HCT116 (cell line): ENCODE results near the gene PCDH19.

Experiments
- ELF1 ChIP-seq: IDR thresholded peaks from 2 replicates; pipeline ENCODE4 v1.6.1; 2012; ENCODE audit warnings: low read depth, borderline replicate concordance
- EZH2 ChIP-seq: fragments of 200-600 bp; sonication (generic); IDR thresholded peaks from 2 replicates; pipeline ENCODE4 v1.6.1; 2017; ENCODE audit warnings: antibody characterized with exemption, mixed run types
- EZH2phosphoT487 ChIP-seq: fragments of 200-600 bp; IDR thresholded peaks from 2 replicates; pipeline ENCODE4 v1.6.1; 2018; ENCODE audit warnings: antibody characterized with exemption, borderline replicate concordance
- JUND ChIP-seq: IDR thresholded peaks from 2 replicates; pipeline ENCODE4 v1.6.1; 2012
- POLR2A ChIP-seq: IDR thresholded peaks from 2 replicates; pipeline ENCODE4 v1.7.0; 2011; ENCODE audit warnings: borderline replicate concordance; ENCODE audit not compliant: insufficient read depth, insufficient read length; ENCODE audit errors: extremely low read depth
- POLR2AphosphoS5 ChIP-seq: IDR thresholded peaks from 2 replicates; pipeline ENCODE4 v1.6.1; 2011; ENCODE audit warnings: mild to moderate bottlenecking, low read depth, low read length, moderate library complexity
- RAD21 ChIP-seq: IDR thresholded peaks from 2 replicates; pipeline ENCODE4 v1.6.1; 2012; ENCODE audit warnings: low read depth, mild to moderate bottlenecking
- SIN3A ChIP-seq: IDR thresholded peaks from 2 replicates; pipeline ENCODE4 v1.6.1; 2012; ENCODE audit warnings: low read depth
- SP1 ChIP-seq: IDR thresholded peaks from 2 replicates; pipeline ENCODE4 v1.6.1; 2012; ENCODE audit warnings: low read depth
- SRF ChIP-seq: IDR thresholded peaks from 2 replicates; pipeline ENCODE4 v1.6.1; 2012; ENCODE audit warnings: low read depth
- TCF7L2 ChIP-seq: IDR thresholded peaks from 2 replicates; pipeline ENCODE4 v1.7.0; 2011; ENCODE audit warnings: borderline replicate concordance, inconsistent platforms; ENCODE audit not compliant: insufficient read depth, insufficient read length; ENCODE audit errors: extremely low read depth
- ZFX ChIP-seq: fragments of 450-650 bp; IDR thresholded peaks from 2 replicates; pipeline ENCODE4 v1.6.1; 2017
- TF ChIP-seq, protein P1 (sequence below), 3 experiments: fragments of 200-600 bp in 1 of 3; sonication (generic) in 1 of 3; IDR thresholded peaks in 2 of 3; conservative IDR thresholded peaks in 1 of 3; 2 replicates each; pipeline ENCODE4 v1.5.1; 2012 to 2017; ENCODE audit warnings: low read depth in 2 of 3, low read length in 2 of 3, antibody characterized with exemption in 1 of 3, borderline replicate concordance in 1 of 3, control low read depth in 1 of 3, mild to moderate bottlenecking in 1 of 3, mixed read lengths in 1 of 3, mixed run types in 1 of 3, moderate library complexity in 1 of 3; ENCODE audit not compliant: insufficient read depth in 1 of 3
- TF ChIP-seq, protein P2 (sequence below): IDR thresholded peaks from 2 replicates; pipeline ENCODE4 v1.6.1; 2012; ENCODE audit warnings: low read depth

- TF ChIP-seq POLR2AphosphoS5 = no peak
- TF ChIP-seq JUND = no peak
- TF ChIP-seq, protein P1, sequence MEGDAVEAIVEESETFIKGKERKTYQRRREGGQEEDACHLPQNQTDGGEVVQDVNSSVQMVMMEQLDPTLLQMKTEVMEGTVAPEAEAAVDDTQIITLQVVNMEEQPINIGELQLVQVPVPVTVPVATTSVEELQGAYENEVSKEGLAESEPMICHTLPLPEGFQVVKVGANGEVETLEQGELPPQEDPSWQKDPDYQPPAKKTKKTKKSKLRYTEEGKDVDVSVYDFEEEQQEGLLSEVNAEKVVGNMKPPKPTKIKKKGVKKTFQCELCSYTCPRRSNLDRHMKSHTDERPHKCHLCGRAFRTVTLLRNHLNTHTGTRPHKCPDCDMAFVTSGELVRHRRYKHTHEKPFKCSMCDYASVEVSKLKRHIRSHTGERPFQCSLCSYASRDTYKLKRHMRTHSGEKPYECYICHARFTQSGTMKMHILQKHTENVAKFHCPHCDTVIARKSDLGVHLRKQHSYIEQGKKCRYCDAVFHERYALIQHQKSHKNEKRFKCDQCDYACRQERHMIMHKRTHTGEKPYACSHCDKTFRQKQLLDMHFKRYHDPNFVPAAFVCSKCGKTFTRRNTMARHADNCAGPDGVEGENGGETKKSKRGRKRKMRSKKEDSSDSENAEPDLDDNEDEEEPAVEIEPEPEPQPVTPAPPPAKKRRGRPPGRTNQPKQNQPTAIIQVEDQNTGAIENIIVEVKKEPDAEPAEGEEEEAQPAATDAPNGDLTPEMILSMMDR (IDR thresholded peaks at IDR 0.05 in 2 of 3, conservative IDR thresholded peaks at IDR 0.05 in 1 of 3; ENCODE audit: borderline replicate concordance in 1 of 3, insufficient read depth in 1 of 3, low read depth in 2 of 3, low read length in 2 of 3) = no peak
- TF ChIP-seq POLR2A = no peak
- TF ChIP-seq EZH2phosphoT487 = no peak
- TF ChIP-seq, protein P2, sequence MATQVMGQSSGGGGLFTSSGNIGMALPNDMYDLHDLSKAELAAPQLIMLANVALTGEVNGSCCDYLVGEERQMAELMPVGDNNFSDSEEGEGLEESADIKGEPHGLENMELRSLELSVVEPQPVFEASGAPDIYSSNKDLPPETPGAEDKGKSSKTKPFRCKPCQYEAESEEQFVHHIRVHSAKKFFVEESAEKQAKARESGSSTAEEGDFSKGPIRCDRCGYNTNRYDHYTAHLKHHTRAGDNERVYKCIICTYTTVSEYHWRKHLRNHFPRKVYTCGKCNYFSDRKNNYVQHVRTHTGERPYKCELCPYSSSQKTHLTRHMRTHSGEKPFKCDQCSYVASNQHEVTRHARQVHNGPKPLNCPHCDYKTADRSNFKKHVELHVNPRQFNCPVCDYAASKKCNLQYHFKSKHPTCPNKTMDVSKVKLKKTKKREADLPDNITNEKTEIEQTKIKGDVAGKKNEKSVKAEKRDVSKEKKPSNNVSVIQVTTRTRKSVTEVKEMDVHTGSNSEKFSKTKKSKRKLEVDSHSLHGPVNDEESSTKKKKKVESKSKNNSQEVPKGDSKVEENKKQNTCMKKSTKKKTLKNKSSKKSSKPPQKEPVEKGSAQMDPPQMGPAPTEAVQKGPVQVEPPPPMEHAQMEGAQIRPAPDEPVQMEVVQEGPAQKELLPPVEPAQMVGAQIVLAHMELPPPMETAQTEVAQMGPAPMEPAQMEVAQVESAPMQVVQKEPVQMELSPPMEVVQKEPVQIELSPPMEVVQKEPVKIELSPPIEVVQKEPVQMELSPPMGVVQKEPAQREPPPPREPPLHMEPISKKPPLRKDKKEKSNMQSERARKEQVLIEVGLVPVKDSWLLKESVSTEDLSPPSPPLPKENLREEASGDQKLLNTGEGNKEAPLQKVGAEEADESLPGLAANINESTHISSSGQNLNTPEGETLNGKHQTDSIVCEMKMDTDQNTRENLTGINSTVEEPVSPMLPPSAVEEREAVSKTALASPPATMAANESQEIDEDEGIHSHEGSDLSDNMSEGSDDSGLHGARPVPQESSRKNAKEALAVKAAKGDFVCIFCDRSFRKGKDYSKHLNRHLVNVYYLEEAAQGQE = no peak
- TF ChIP-seq EZH2 = no peak
- no peak for TF ChIP-seq SP1
- no peak for TF ChIP-seq SIN3A
- TF ChIP-seq SRF = no peak
- no peak for TF ChIP-seq TCF7L2
- no peak for TF ChIP-seq ELF1
- TF ChIP-seq RAD21 = no peak
- no peak for TF ChIP-seq ZFX
Measured at GRCh38 chrX:100289066-100289558, 121.0 kb downstream of the PCDH19 start.
